Heart right ventricle (tissue), 16 donors: ENCODE measurements around the gene BUD31. TPM values are rescaled to one million over a fixed set of nuclear protein-coding genes. Genes with fewer than 3 reads are reported as not detected.

Experiments
- ATAC-seq, 8 donors: fragments of 200-7000 bp; cut with Tn5 transposase; one replicate each; pipeline ENCODE4 v1.9.1; 2020; ENCODE audit warnings: mild to moderate bottlenecking in 8 of 8, moderate library complexity in 8 of 8, moderate number of reproducible peaks in 1 of 8
- DNase-seq, 2 donors: peaks; one replicate each; pipeline ENCODE4 v3.0.0-alpha.2; 2020
- H3K27ac ChIP-seq, 10 donors: fragments of 200-600 bp; sonication (generic) in 2 of 10; one replicate each; pipeline versions ENCODE4 v1.5.0 to v1.8.0; 2020 to 2022; ENCODE audit warnings: mild to moderate bottlenecking in 3 of 10
- H3K27me3 ChIP-seq, 7 donors: fragments of 200-600 bp; one replicate each; pipeline ENCODE4 v1.8.0; 2021 to 2022; ENCODE audit warnings: mild to moderate bottlenecking in 2 of 7
- H3K36me3 ChIP-seq, 9 donors: fragments of 200-600 bp; sonication (generic) in 1 of 9; one replicate each; pipeline versions ENCODE4 v1.5.0 to v1.8.0; 2020 to 2022; ENCODE audit warnings: mild to moderate bottlenecking in 2 of 9
- H3K4me1 ChIP-seq, 9 donors: fragments of 200-600 bp; sonication (generic) in 1 of 9; one replicate each; pipeline versions ENCODE4 v1.5.0 to v1.8.0; 2020 to 2022; ENCODE audit warnings: mild to moderate bottlenecking in 4 of 9
- H3K4me3 ChIP-seq, 10 donors: fragments of 200-600 bp; sonication (generic) in 2 of 10; one replicate each; pipeline versions ENCODE4 v1.5.0 to v1.8.0; 2020 to 2022; ENCODE audit warnings: mild to moderate bottlenecking in 7 of 10, moderate library complexity in 2 of 10
- H3K9me3 ChIP-seq, 11 donors: fragments of 200-600 bp in 10 of 11; sonication (generic) in 2 of 11; one replicate each; pipeline versions ENCODE4 v1.5.0 to v1.8.0; 2013 to 2022; ENCODE audit warnings: mild to moderate bottlenecking in 2 of 11, control low read depth in 1 of 11, moderate library complexity in 1 of 11
- WGBS, 2 donors: extraction: QIAGEN DNeasy Blood & Tissue Kit; methylation state at CpG; one replicate each; pipeline ENCODE4 v1.1.7; 2013; ENCODE audit warnings: inconsistent platforms in 1 of 2; 5-methylcytosine and 5-hydroxymethylcytosine counted together
- intact Hi-C, 10 donors: fragments of 100-400 bp; cut with DNase I; formaldehyde crosslinking; loops; one replicate each; pipeline versions ENCODE4 v1.11.1 to v1.14.2; 2022
- polyA plus RNA-seq, 2 donors: library from polyadenylated mRNA; stranded (reverse); fragments of 200-250 nt; gene quantifications; one replicate each; pipeline ENCODE4 v1.2.3, GENCODE V29; 2013
- total RNA-seq, 10 donors: library from RNA; stranded (reverse); fragmentation: NEBNext Ultra II Directional in 3 of 10; extraction: Animal tissue kit (Norgen Biotek cat#: 25700) in 3 of 10; gene quantifications; one replicate each; pipeline versions ENCODE4 v1.2.1 to v1.2.4, GENCODE V29; 2021 to 2023
- TF ChIP-seq, protein P1 (sequence below), 9 donors: fragments of 200-600 bp; sonication (generic) in 2 of 9; IDR thresholded peaks; one replicate each; pipeline versions ENCODE4 v1.5.0 to v1.8.0; 2021 to 2022; ENCODE audit warnings: antibody characterized with exemption in 9 of 9, mild to moderate bottlenecking in 5 of 9, moderate library complexity in 1 of 9
- donor health status: Arrhythmogenic right ventricular cardiomyopathy.
- donor health status: ischemic (EF 13 %, LVEDD 7.1; RV severe dilation, severe dysfunction).
- donor health status: healthy with polysubstance abuse.
- donor health status: DM: no; HTN: yes; CAD: no.
- donor health status: DM: no; HTN: no; CAD: no.
- donor health status: ischemic (EF 25% LVEDD 6.9; RV normal size, moderate dysfunction).
- donor health status: ischemic (EF 25% LVEDD 5.7; RV mildly dilated, moderate dysfunction).
- donor health status: healthy.
- donor health status: DM: yes; HTN: yes; CAD: no.
- donor health status: Ischemic cardiomyopathy.
- donor health status: ischemic (EF 35%, LVEDD 5.7; RV mildly dilated, moderate dysfunction).
- donor health status: nonischemic (EF 11% LVEDD 7.7; RV severe dilation, severe dysfunction).
- donor health status: DM: yes; HTN: yes; CAD: no.
- donor health status: PGD.
- donor health status: ischemic (EF 29% LVEDD 5.4; RV normal size, mild dysfunction).
- donor health status: nonischemic (EF 23%, LVEDD 6.1; RV moderate dilation, normal function).

BUD31 gene
- total and polyA plus RNA-seq, 12 donors = 28.3 to 116 (median 43.4) TPM

DNA sequence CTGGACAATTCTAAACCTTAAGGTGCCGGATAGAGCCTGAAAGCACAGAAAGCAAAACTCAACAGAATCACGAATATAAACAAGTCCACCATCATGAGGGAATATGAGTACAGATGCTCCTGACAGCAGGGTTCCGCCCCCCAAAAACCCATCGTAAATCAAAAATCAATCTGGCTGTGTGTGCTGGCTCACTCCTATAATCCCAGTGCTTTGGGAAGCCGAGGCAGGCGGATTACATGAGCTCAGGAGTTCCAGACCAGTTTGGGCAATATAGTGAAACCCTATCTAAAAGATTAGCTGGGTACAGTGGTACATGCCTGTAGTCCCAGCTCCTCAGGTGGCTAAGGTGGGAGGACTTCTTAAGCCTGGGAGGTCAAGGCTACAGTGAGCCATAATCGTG is 12.2 kb downstream of the BUD31 start:
- Histone ChIP-seq H3K27ac (no peak overlapping the region), H3K4me1 (no peaks in the 10 kb centered on the region), H3K9me3 (no peaks in the 10 kb centered on the region), H3K27me3 (no peaks in the 10 kb centered on the region), H3K36me3 (peaks cover 3 to 98% (median 58%) of the 10 kb centered on the region in 9 donors), H3K4me3 (no peak overlapping the region)
- intact Hi-C loops = no loop called here
- 91 to 92% methylated on average over 7 of the region's 7 CpGs for WGBS, 2 donors
- DNase-seq (no peak), ATAC-seq (no peak)
- TF ChIP-seq, protein P1, sequence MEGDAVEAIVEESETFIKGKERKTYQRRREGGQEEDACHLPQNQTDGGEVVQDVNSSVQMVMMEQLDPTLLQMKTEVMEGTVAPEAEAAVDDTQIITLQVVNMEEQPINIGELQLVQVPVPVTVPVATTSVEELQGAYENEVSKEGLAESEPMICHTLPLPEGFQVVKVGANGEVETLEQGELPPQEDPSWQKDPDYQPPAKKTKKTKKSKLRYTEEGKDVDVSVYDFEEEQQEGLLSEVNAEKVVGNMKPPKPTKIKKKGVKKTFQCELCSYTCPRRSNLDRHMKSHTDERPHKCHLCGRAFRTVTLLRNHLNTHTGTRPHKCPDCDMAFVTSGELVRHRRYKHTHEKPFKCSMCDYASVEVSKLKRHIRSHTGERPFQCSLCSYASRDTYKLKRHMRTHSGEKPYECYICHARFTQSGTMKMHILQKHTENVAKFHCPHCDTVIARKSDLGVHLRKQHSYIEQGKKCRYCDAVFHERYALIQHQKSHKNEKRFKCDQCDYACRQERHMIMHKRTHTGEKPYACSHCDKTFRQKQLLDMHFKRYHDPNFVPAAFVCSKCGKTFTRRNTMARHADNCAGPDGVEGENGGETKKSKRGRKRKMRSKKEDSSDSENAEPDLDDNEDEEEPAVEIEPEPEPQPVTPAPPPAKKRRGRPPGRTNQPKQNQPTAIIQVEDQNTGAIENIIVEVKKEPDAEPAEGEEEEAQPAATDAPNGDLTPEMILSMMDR (IDR thresholded peaks at IDR 0.05) = no peak

DNA sequence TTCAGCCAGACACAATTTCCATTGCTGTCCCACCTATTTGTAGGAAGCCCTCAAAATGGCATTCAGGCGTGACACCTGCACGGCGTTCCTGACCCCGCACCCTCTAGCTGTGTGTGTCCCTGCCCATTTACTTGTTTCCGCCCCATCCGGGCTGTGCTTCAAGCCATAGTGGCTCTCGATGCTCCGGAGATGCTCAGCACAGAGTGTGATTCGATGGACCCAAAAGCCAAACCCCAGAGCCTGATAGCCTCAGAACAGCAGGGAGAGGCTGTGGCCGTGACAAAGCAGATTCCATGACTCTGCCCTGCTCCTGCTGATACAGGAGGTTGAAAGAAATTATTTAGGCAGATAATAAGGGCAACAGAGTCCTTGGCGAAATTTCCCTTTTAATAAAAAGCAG is 13.4 kb downstream of the BUD31 start:
- TF ChIP-seq, protein P1 (IDR thresholded peaks at IDR 0.05) = no peak
- WGBS, 2 donors = 92 to 93% methylated on average over 11 of the region's 11 CpGs
- DNase-seq (no peak), ATAC-seq (no peak)
- no peak overlapping the region for H3K27ac ChIP-seq
- peaks cover 3 to 88% (median 46%) of the 10 kb centered on the region in 9 donors for H3K36me3 ChIP-seq
- H3K4me1 ChIP-seq = no peaks in the 10 kb centered on the region
- no peaks in the 10 kb centered on the region for H3K27me3 ChIP-seq
- no peaks in the 10 kb centered on the region for H3K9me3 ChIP-seq
- intact Hi-C loops = no loop called here
- H3K4me3 ChIP-seq = no peak overlapping the region

DNA sequence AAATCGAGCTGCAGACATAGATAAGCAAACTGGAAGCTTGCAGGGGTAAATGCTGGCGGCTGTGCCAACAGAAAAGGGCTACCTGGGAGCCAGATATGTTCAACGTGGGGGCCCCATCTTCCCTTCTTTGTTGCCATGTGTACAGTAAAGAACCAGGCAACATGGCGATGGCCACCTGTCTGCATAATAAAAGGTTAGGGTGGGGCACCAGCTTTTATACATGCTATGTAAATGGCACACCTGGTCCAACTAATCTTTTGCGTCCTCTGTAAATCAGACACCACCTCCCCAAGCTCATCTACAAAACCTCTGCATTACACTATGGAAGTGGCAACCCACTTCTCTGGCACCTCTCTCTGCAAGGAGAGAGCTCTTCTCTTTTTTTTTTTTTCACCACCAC is 13.9 kb downstream of the BUD31 start:
- Histone ChIP-seq H3K27me3 (no peaks in the 10 kb centered on the region), H3K4me3 (no peak overlapping the region), H3K36me3 (peaks cover 3 to 84% (median 42%) of the 10 kb centered on the region in 9 donors), H3K27ac (no peak overlapping the region), H3K4me1 (no peaks in the 10 kb centered on the region), H3K9me3 (no peaks in the 10 kb centered on the region)
- no peak for DNase-seq
- ATAC-seq = no peak
- intact Hi-C loops = no loop called here
- WGBS, 2 donors = 84 to 88% methylated on average over 5 of the region's 5 CpGs
- TF ChIP-seq, protein P1 (IDR thresholded peaks at IDR 0.05) = no peak

DNA sequence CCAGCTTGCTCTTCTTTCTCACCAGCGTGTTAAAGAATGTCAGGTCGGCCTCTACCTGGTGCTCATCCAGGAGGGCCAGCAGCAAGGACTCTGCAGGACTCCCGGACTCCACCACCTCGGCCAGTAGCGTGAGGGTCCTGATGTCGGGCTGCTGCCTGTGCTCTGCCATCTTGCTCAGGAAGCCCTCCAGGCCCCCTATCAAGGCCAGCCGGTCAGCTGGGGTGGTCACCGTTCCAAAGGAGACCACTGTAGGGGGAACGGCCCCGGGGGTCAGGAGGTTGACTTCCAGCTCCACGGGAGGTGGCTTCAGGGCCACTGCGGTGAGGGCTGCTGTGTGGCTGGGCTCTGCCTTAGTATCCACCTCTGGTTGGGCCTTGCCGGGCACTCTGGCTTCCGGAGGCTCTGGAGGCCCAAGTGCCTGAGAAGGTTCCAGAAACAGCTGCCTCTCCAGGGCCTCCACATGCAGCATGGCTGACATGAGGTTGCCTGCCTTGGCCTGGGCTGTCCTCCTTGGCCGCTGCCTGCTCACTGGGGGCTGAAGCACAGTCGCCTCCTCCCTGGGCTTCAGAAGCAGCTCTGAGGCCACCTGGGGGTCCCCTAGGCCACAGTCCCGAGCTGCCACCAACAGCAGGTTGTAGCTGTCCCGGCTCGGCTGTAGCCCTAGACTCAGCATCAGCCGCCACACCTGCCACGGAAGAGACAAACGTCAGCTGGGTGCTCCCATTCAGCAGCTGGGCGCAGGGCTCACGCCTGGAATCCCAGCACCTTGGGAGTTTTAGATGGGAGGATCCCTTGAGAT is 16.4 kb downstream of the BUD31 start:
- intact Hi-C loops = no loop called here
- Histone ChIP-seq H3K4me3 (no peak overlapping the region), H3K27ac (no peak overlapping the region), H3K36me3 (peaks cover 0 to 83% (median 36%) of the 10 kb centered on the region in 9 donors), H3K4me1 (no peaks in the 10 kb centered on the region), H3K9me3 (no peaks in the 10 kb centered on the region), H3K27me3 (no peaks in the 10 kb centered on the region)
- DNase-seq = no peak
- 91 to 95% methylated on average over 24 of the region's 24 CpGs for WGBS, 2 donors
- TF ChIP-seq, protein P1 (IDR thresholded peaks at IDR 0.05) = no peak
- ATAC-seq = peak in 4 of 8 donors; percentile 11 to 31 (median 24)
